Colon (tissue), 2 donors: Measurements from ENCODE around the gene KCNQ1OT1.
"Not testable (repeated sequence)": the region's sequence is repeated elsewhere in the genome, so short reads cannot be mapped to it uniquely, and the experiment has no call there.

Experiments used
- FAIRE-seq: peaks from 2 replicates; lab custom pipeline; 2012; peaks lifted over from hg19 to GRCh38; lab: Jason Lieb, UNC
- donor health status: control.
- donor health status: control.

KCNQ1OT1 gene

DNA sequence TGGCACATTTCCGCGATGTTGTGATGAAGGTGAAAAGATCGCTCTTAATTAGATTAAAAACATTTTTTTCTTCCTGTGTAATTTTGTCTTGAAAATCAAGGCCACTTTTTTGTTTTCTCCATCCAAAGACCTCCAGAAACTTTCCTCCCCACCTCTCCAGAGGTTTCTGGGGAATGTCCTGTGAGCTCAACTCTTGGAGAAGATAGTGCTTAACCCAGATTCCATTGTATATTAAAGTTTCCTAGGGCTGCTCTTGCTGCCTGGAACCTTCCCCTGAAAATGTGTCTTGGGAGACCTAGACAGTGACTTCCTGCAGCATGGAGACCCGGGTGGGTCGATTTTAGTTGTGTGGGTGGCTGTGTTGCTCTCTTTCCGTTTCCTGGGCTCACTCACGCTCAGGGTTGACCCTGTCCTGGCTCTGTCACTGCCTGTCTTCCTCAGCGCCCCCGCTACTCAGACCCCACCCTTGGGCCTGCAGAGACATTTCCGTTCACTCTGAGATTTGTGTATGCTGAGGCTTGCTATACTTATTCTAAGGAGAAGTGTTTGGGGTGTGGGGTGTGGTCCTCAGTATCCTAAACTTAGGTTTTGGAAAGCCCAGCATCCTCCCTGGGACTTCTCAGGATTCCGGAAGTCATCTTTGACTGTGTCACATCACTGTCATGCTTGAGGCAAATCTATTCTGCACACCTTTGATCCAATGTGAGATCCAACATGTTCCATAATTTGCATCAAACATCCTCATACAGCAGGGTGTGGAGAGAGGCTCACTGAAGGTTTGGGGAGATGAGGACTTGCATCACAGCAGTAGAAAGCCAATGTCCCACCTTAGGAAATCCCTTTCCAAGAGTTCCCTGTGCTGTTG is 47.2 kb downstream of the KCNQ1OT1 start:
- FAIRE-seq, result no peak

DNA sequence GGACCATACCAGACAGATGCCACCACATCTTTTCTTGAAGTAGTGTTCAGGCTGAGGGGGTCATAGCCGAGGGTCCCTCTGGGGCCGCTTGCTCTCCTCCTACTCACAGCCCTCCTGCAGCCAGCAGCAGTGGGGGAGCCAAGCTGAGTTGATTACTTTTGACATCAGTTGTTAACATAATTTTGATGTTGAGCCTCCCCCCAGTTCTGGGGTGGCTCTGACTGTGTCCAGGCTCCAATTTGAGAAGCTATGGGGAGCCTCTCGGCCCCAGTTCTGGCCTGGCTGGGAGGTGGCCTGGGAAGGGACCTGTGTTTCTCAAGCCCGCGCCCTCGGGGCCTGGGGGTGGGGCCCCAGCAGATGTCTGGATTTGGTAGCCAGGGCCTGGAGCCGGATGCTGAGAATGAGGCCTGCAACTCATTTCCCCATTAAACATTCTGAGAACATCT is 47.9 kb downstream of the KCNQ1OT1 start:
- FAIRE-seq, result no peak

DNA sequence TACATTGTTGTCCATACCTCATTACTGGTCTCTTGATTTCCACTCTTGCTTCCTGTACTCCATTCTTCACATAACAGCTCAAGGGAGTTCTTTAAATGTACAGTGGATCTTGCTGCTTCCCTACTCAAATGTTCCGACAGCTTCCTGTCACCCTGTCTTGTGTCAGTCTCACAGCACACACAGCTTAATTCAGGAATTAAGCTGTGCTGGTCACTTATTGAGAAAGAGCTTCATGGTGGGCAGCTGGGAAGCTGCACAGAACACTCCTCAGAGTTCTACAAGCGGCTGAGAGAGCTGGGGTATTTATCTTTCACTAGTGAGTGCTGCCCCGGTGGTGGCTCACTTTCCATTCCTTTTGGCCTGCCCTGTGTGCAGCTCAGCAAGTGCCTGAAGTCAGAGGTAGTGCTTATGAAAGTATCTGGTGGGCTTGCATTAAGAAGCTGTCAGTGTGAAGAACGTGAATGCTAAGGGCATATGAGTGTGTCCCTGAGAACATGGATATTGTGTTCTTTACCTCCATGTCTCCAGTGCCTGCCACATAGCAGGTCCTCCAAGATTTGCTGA is 48.7 kb downstream of the KCNQ1OT1 start:
- no peak for FAIRE-seq

DNA sequence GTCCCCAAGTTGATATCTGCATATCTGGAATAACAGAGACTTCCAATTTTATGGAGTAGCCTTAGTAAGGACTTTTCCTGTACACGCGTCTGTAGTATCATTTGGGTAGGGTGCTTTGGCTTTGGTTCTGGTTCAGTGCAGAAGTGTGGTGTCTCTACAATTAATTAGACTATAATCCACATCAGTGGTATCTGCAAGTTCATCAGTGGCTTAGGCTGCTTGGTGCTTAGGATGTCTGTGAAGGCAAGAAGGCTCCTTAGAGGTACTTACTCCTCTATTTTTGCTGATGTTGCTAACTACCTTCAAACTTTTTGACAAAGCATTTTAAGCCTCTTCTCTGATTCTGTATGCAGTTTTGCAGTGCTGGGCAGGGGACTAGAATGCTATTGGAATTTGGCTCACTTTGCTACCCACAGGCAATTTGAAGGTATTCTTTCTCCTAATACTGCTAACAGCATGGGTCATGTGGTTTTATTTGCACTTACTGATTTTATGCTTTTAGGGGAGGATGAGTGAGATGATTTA is 49.4 kb downstream of the KCNQ1OT1 start:
- no peak for FAIRE-seq

DNA sequence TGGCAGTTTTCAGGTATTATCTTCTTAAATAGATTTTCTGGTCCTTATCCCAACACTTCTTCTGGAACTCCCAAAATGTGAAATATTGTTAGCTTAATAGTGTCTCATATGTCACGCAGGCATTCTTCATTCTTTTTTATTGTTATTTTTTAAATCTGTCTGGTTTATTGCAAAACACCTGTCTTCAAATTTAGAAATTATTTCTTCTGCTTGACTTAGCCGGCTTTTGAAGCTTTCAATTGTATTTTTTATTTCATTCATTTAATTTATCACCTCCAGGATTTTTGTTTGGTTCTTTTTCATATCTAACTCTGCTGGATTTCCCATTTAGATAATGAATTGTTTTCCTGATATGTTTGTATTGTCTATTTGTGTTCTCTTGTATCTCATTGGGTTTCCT is 49.9 kb downstream of the KCNQ1OT1 start:
- FAIRE-seq, result no peak

GRCh38 chr11:2649400-2649799 is 50.4 kb downstream of the KCNQ1OT1 start:
- FAIRE-seq, result no peak

- FAIRE-seq, result no peak
These were observed 51.8 kb downstream of the KCNQ1OT1 start for GRCh38 chr11:2647953-2648352.

- FAIRE-seq, result no peak
These were observed 52.6 kb downstream of the KCNQ1OT1 start for GRCh38 chr11:2647167-2647566.

DNA sequence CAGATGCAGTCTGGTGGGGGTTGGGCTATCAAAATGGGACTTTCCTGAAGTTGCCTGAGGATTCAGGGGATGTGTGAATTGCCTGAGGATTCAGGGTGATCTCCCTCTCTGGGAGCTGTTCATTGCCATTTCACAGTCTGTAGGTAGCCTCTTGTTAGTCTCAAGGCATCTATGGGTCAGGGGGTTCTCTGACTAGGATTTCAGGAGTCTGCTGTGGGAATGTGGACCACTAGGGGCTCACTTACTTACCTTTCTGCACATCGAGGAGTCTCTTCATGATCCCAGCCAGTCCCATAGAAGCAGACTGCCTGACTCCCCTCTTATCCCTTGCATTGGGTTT is 54.0 kb downstream of the KCNQ1OT1 start:
- FAIRE-seq, result no peak

GRCh38 chr11:2644844-2645778 is 54.7 kb downstream of the KCNQ1OT1 start:
- FAIRE-seq, result no peak

DNA sequence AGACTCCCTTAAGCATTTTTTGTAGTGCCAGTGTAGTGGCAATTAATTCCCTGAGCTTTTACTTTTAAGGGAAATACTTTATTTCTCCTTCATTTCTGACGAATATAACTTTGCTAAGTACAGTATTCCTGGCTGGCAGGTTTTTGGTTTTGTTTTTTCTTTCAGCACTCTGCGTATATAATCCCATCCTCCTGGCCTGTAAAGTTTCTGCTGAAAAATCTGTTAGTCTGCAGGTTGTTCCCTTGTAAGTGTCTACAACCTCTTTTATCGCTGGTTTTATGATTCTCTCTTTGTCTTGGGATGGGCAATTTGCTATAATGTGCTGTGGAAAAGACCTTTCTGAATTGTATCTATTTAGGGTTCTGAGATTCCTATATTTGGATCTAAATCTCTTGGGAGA is 56.0 kb downstream of the KCNQ1OT1 start:
- FAIRE-seq, result no peak

GRCh38 chr11:2641623-2642022 is 58.2 kb downstream of the KCNQ1OT1 start:
- no peak for FAIRE-seq

DNA sequence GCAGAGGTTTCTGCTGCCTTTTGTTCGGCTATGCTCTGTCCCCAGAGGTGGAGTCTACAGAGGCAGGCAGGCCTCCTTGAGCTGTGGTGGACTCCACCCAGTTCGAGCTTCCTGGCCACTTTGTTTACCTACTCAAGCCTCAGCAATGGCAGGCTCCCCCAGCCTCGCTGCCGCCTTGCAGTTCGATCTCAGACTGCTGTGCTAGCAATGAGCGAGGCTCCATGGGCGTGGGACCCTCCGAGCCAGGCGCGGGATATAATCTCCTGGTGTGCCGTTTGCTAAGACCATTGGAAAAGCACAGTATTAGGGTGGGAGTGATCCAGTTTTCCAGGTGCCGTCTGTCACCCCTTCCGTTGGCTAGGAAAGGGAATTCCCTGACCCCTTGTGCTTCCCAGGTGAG is 60.0 kb downstream of the KCNQ1OT1 start:
- FAIRE-seq, result not testable (repeated sequence)

GRCh38 chr11:2631161-2631560 is 68.6 kb downstream of the KCNQ1OT1 start:
- no peak for FAIRE-seq

DNA sequence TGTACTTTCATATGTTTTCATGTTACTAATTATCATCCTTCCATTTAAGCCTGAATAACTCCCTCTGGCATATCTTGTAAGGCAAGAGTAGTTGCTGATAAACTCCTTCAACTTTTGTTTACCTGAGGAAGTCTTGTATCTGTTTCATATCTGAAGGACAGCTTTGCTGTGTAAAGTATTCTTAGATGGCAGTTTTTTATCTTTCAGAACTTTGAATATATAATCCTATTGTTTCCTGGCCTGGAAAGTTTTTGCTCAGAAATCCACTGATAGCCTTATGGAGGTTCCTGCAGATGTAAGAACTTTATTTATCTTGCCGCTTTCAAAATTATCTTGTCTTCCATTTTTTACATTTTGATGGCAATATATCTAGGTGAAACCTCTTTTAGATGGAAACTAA is 69.1 kb downstream of the KCNQ1OT1 start:
- no peak for FAIRE-seq

DNA sequence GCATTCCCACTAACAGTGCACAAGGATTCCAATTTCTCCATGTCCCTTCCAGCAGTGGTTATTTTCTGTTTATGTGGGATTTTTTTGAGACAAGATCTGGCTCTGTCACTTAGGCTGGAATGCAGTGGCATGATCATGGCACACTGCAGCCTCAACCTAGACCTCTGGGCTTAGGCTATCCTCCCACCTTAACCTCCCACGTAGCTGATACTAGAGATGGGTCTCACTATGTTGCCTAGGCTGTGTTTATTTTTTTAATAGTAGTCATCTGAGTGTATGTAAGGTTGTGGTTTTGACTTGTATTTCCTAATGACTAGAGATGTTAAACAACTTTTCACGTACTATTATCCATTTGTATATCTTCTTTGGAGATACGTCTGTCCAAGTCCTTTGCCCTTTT is 74.6 kb downstream of the KCNQ1OT1 start:
- no peak for FAIRE-seq

DNA sequence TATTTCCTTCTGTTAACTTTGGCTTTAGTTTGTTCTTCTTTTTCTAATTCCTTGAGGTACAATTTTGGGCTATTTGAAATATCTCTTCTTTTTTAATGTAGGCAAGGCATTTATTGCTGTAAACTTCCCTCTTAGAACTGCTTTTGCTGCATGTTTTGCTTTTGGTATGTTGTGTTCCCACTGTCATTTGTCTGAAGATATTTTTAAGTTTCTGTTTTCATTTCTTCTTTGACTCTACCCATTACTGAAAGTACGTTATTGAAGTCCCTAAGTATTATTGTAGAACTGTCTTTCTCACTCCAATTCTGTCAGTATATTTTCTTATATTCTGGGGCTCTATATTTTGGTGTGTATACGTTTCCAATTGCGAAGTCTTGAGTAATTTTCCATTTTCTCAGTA is 77.9 kb downstream of the KCNQ1OT1 start:
- FAIRE-seq, result no peak

GRCh38 chr11:2612884-2613571 is 86.8 kb downstream of the KCNQ1OT1 start:
- no peak for FAIRE-seq

DNA sequence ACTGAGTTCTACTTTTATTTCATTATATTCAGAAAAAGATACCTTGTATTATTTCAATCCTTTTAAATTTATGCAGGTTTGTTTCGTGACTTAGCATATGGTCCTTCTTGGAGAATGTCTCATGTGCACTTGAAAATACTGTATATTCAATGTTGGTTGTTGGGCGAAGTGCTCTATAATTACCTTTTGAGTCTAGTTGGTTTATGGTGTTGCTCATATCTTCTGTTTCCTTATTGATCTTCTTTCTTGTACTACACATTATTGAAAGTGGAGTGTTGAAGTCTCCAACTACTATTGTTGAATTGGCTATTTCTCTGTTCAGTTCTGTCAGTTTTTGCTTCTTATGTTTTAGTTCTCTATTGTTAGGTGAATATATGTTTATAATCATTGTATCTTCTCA is 90.4 kb downstream of the KCNQ1OT1 start:
- peak; percentile 18 for FAIRE-seq

- FAIRE-seq, result no peak
These were observed 100.1 kb downstream of the KCNQ1OT1 start for GRCh38 chr11:2599561-2600189.

- FAIRE-seq, result no peak
These were observed 104.6 kb downstream of the KCNQ1OT1 start for GRCh38 chr11:2595204-2595603.
